ENCODE results near the gene ZNF383.

ZNF383 gene

DNA sequence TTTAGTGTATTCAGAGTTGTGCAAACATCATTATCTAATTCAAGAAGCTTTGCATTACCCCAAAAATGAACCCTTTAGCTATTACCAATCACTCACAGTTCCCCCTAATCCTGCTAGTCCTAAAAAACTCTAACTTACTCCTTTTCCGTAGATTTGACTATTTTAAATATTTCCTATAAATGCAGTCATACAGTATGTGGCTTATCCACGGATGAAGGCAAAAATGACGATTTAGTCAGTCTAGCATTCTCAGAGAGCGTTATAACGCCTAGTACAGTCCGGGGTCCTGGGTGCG is 587 bp upstream of the ZNF383 start:
- H3K4me2 ChIP-seq (ENCODE audit: low read length) = peak overlapping the region; percentile 90
- no peak overlapping the region for H3K9ac ChIP-seq
- TF ChIP-seq, protein P1, sequence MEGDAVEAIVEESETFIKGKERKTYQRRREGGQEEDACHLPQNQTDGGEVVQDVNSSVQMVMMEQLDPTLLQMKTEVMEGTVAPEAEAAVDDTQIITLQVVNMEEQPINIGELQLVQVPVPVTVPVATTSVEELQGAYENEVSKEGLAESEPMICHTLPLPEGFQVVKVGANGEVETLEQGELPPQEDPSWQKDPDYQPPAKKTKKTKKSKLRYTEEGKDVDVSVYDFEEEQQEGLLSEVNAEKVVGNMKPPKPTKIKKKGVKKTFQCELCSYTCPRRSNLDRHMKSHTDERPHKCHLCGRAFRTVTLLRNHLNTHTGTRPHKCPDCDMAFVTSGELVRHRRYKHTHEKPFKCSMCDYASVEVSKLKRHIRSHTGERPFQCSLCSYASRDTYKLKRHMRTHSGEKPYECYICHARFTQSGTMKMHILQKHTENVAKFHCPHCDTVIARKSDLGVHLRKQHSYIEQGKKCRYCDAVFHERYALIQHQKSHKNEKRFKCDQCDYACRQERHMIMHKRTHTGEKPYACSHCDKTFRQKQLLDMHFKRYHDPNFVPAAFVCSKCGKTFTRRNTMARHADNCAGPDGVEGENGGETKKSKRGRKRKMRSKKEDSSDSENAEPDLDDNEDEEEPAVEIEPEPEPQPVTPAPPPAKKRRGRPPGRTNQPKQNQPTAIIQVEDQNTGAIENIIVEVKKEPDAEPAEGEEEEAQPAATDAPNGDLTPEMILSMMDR (IDR thresholded peaks at IDR 0.05) = no peak
- no peaks in the 10 kb centered on the region for H3K27me3 ChIP-seq (ENCODE audit: control insufficient read depth, insufficient read depth, low read length)
- no peaks in the 10 kb centered on the region for H3K36me3 ChIP-seq (ENCODE audit: control insufficient read depth, insufficient read depth, low read length)
- H3K27ac ChIP-seq = peak overlapping the region; percentile 73
- peaks cover 7% of the 10 kb centered on the region for H3K79me2 ChIP-seq
- no peaks in the 10 kb centered on the region for H3K9me3 ChIP-seq (ENCODE audit: control insufficient read depth, low read length)
- peak overlapping the region; percentile 78 for H3K4me3 ChIP-seq (ENCODE audit: low read depth, low read length)
- H3K4me1 ChIP-seq = no peaks in the 10 kb centered on the region
- peak overlapping the region; percentile 76 for H2AFZ ChIP-seq

DNA sequence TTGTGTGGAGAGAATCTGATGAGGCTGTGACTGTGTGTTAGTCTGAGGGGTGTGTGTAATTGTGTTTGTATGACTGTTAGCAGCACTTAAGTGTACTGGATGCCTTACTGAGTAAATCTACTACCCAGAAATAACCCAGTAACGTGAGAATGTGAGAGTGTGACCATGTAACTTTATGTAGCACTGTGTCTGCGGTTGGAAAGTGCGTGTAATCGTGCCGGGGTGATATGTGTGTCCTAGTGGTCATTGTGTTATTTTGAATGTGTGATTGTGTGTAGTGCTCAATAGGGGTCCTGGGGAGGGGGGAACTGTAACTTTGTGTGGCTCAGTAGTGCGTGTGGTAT is 550 bp downstream of the ZNF383 start:
- Histone ChIP-seq H3K4me2 (ENCODE audit: low read length) (peak overlapping the region; percentile 90), H3K27ac (peak overlapping the region; percentile 73), H3K36me3 (ENCODE audit: control insufficient read depth, insufficient read depth, low read length) (no peaks in the 10 kb centered on the region), H3K79me2 (peaks cover 7% of the 10 kb centered on the region), H3K9me3 (ENCODE audit: control insufficient read depth, low read length) (no peaks in the 10 kb centered on the region), H3K4me3 (ENCODE audit: low read depth, low read length) (peak overlapping the region; percentile 78), H3K27me3 (ENCODE audit: control insufficient read depth, insufficient read depth, low read length) (no peaks in the 10 kb centered on the region), H3K4me1 (no peaks in the 10 kb centered on the region), H2AFZ (peak overlapping the region; percentile 76), H3K9ac (no peak overlapping the region)
- TF ChIP-seq, protein P1 (IDR thresholded peaks at IDR 0.05) = no peak

DNA sequence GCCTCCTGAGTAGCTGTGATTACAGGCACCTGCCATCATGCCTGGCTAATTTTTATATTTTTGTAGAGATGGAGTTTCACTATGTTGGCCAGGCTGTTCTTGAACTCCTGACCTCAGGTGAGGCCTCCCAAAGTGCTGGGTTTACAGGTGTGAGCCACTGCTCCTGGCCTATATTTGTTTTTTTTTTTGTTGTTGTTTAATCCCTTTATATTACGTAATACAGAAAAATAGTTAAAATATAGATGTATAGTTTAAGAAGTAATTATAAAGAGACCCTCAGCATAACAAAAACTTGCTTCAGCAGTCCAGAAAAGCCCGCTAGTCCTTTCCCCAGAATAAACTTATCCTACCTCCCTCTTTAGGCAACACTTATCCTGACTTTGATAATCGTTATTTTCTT is 2.4 kb downstream of the ZNF383 start:
- no peak overlapping the region for H3K9ac ChIP-seq
- no peak overlapping the region for H2AFZ ChIP-seq
- H3K4me3 ChIP-seq (ENCODE audit: low read depth, low read length) = no peak overlapping the region
- H3K36me3 ChIP-seq (ENCODE audit: control insufficient read depth, insufficient read depth, low read length) = no peaks in the 10 kb centered on the region
- no peak overlapping the region for H3K4me2 ChIP-seq (ENCODE audit: low read length)
- peaks cover 7% of the 10 kb centered on the region for H3K79me2 ChIP-seq
- H3K27me3 ChIP-seq (ENCODE audit: control insufficient read depth, insufficient read depth, low read length) = no peaks in the 10 kb centered on the region
- no peak overlapping the region for H3K27ac ChIP-seq
- H3K9me3 ChIP-seq (ENCODE audit: control insufficient read depth, low read length) = no peaks in the 10 kb centered on the region
- TF ChIP-seq, protein P1 (IDR thresholded peaks at IDR 0.05) = no peak
- H3K4me1 ChIP-seq = no peaks in the 10 kb centered on the region

DNA sequence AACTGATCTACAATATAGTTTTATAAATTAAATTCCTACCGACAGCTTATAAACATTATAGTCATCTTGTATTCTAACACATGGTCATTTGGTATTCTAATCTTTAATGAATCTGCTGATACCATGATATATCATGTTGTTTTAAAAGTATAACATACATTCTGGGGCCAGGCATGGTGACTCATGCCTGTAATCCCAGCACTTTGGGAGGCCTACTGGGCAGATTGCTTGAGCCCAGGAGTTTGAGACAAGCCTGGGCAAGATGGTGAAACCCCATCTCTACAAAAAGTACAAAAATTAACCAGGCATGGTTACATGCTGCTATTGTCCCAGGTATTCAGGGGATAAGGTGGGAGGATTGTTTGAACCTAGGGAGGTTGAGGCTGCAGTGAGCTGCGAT is 3.1 kb downstream of the ZNF383 start:
- Histone ChIP-seq H3K4me3 (ENCODE audit: low read depth, low read length) (no peak overlapping the region), H3K4me2 (ENCODE audit: low read length) (no peak overlapping the region), H3K4me1 (no peaks in the 10 kb centered on the region), H3K27ac (no peak overlapping the region), H3K9me3 (ENCODE audit: control insufficient read depth, low read length) (no peaks in the 10 kb centered on the region), H2AFZ (no peak overlapping the region), H3K27me3 (ENCODE audit: control insufficient read depth, insufficient read depth, low read length) (no peaks in the 10 kb centered on the region), H3K36me3 (ENCODE audit: control insufficient read depth, insufficient read depth, low read length) (no peaks in the 10 kb centered on the region), H3K9ac (no peak overlapping the region), H3K79me2 (peaks cover 7% of the 10 kb centered on the region)
- TF ChIP-seq, protein P1 (IDR thresholded peaks at IDR 0.05) = no peak

DNA sequence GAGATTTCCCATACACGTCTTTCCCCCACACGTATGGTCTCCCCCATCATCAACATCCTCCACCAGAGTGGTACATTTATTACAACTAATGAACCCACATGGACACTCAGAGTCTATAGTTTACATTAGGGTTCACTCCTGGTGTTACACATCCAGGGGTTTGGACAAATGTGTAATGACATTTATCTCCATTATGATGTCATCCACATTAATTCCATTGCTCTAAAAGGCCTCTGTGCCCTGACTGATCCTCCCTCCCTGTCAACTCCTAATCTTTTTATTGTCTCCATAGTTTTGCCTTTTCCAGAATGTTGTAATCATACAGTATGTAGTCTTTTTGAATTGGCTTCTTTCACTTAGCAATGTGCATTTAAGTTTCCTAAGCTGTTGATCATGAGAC is 8.2 kb downstream of the ZNF383 start:
- no peaks in the 10 kb centered on the region for H3K27me3 ChIP-seq (ENCODE audit: control insufficient read depth, insufficient read depth, low read length)
- no peaks in the 10 kb centered on the region for H3K36me3 ChIP-seq (ENCODE audit: control insufficient read depth, insufficient read depth, low read length)
- peaks cover 3% of the 10 kb centered on the region for H3K79me2 ChIP-seq
- H3K9ac ChIP-seq = no peak overlapping the region
- H3K9me3 ChIP-seq (ENCODE audit: control insufficient read depth, low read length) = no peaks in the 10 kb centered on the region
- no peak overlapping the region for H3K4me2 ChIP-seq (ENCODE audit: low read length)
- no peak overlapping the region for H2AFZ ChIP-seq
- H3K4me3 ChIP-seq (ENCODE audit: low read depth, low read length) = no peak overlapping the region
- H3K4me1 ChIP-seq = no peaks in the 10 kb centered on the region
- TF ChIP-seq, protein P1 (IDR thresholded peaks at IDR 0.05) = no peak
- no peak overlapping the region for H3K27ac ChIP-seq

Data from parathyroid adenoma (tissue), 2 donors.